ENCODE measurements around the gene LMOD3.

The LMOD3 gene

GRCh38 chr3:69116162-69116561 is 6.2 kb downstream of the LMOD3 start:
- TF ChIP-seq GATA3 (IDR thresholded peaks at IDR 0.05; ENCODE audit: low read depth, low read length) (no peak), GATA2 (IDR thresholded peaks at IDR 0.05; ENCODE audit: low read depth, low read length) (no peak)

- TF ChIP-seq GATA3 (IDR thresholded peaks at IDR 0.05; ENCODE audit: low read depth, low read length) (no peak), GATA2 (IDR thresholded peaks at IDR 0.05; ENCODE audit: low read depth, low read length) (no peak)
Measured at GRCh38 chr3:69115731-69116130, 6.7 kb downstream of the LMOD3 start.

GRCh38 chr3:69113536-69113935 is 8.9 kb downstream of the LMOD3 start:
- TF ChIP-seq GATA2 (IDR thresholded peaks at IDR 0.05; ENCODE audit: low read depth, low read length) (no peak), GATA3 (IDR thresholded peaks at IDR 0.05; ENCODE audit: low read depth, low read length) (no peak)

GRCh38 chr3:69110941-69111546 is 11.4 kb downstream of the LMOD3 start:
- TF ChIP-seq GATA3 (IDR thresholded peaks at IDR 0.05; ENCODE audit: low read depth, low read length) (no peak), GATA2 (IDR thresholded peaks at IDR 0.05; ENCODE audit: low read depth, low read length) (no peak)

- TF ChIP-seq GATA2 (IDR thresholded peaks at IDR 0.05; ENCODE audit: low read depth, low read length) (no peak), GATA3 (IDR thresholded peaks at IDR 0.05; ENCODE audit: low read depth, low read length) (no peak)
Measured at GRCh38 chr3:69108811-69109210, 13.6 kb downstream of the LMOD3 start.

GRCh38 chr3:69107841-69108240 is 14.6 kb downstream of the LMOD3 start:
- TF ChIP-seq GATA3 (IDR thresholded peaks at IDR 0.05; ENCODE audit: low read depth, low read length) (no peak), GATA2 (IDR thresholded peaks at IDR 0.05; ENCODE audit: low read depth, low read length) (no peak)

GRCh38 chr3:69105320-69105719 is 17.1 kb downstream of the LMOD3 start:
- TF ChIP-seq GATA2 (IDR thresholded peaks at IDR 0.05; ENCODE audit: low read depth, low read length) (no peak), GATA3 (IDR thresholded peaks at IDR 0.05; ENCODE audit: low read depth, low read length) (no peak)

- TF ChIP-seq GATA2 (IDR thresholded peaks at IDR 0.05; ENCODE audit: low read depth, low read length) (no peak), GATA3 (IDR thresholded peaks at IDR 0.05; ENCODE audit: low read depth, low read length) (no peak)
Measured at GRCh38 chr3:69104586-69104985, 17.8 kb downstream of the LMOD3 start.

GRCh38 chr3:69103123-69103522 is 19.3 kb downstream of the LMOD3 start:
- TF ChIP-seq GATA2 (IDR thresholded peaks at IDR 0.05; ENCODE audit: low read depth, low read length) = no peak
- TF ChIP-seq GATA3 (IDR thresholded peaks at IDR 0.05; ENCODE audit: low read depth, low read length) = no peak

GRCh38 chr3:69102384-69102783 is 20.0 kb downstream of the LMOD3 start:
- TF ChIP-seq GATA3 (IDR thresholded peaks at IDR 0.05; ENCODE audit: low read depth, low read length) (no peak), GATA2 (IDR thresholded peaks at IDR 0.05; ENCODE audit: low read depth, low read length) (no peak)

- no peak for TF ChIP-seq GATA3 (IDR thresholded peaks at IDR 0.05; ENCODE audit: low read depth, low read length)
Measured at GRCh38 chr3:69099576-69099975, 22.8 kb downstream of the LMOD3 start.

GRCh38 chr3:69097407-69098086 is 24.8 kb downstream of the LMOD3 start:
- TF ChIP-seq GATA3 (IDR thresholded peaks at IDR 0.05; ENCODE audit: low read depth, low read length) (no peak), GATA2 (IDR thresholded peaks at IDR 0.05; ENCODE audit: low read depth, low read length) (no peak)

GRCh38 chr3:69096299-69096698 is 26.1 kb downstream of the LMOD3 start:
- TF ChIP-seq GATA2 (IDR thresholded peaks at IDR 0.05; ENCODE audit: low read depth, low read length) (no peak), GATA3 (IDR thresholded peaks at IDR 0.05; ENCODE audit: low read depth, low read length) (no peak)

GRCh38 chr3:69095636-69096035 is 26.8 kb downstream of the LMOD3 start:
- no peak for TF ChIP-seq GATA3 (IDR thresholded peaks at IDR 0.05; ENCODE audit: low read depth, low read length)
- no peak for TF ChIP-seq GATA2 (IDR thresholded peaks at IDR 0.05; ENCODE audit: low read depth, low read length)

GRCh38 chr3:69094467-69095205 is 27.8 kb downstream of the LMOD3 start:
- TF ChIP-seq GATA2 (IDR thresholded peaks at IDR 0.05; ENCODE audit: low read depth, low read length) (no peak), GATA3 (IDR thresholded peaks at IDR 0.05; ENCODE audit: low read depth, low read length) (no peak)

Measured in SH-SY5Y (cell line).